ENCODE data around the gene RNF121. TPM values are rescaled to one million over a fixed set of nuclear protein-coding genes. Genes with fewer than 3 reads are reported as not detected.

The RNF121 gene
- total RNA-seq, 2 experiments from 2014 or later = 24.6 to 28.1 TPM

GRCh38 chr11:71917646-71918140, 11.2 kb upstream of the RNF121 start:
- Histone ChIP-seq H3K4me2 (ENCODE audit: low read length) (no peak overlapping the region), H3K4me3 (ENCODE audit: low read depth, low read length, poor library complexity, severe bottlenecking) (no peak overlapping the region), H2AFZ (ENCODE audit: low read length) (no peak overlapping the region), H3K79me2 (ENCODE audit: insufficient read depth, low read depth, low read length) (no peaks in the 10 kb centered on the region), H3K27ac (ENCODE audit: low read depth, low read length, poor library complexity, severe bottlenecking) (no peak overlapping the region), H3K4me1 (ENCODE audit: insufficient read depth, low read length, poor library complexity, severe bottlenecking) (no peaks in the 10 kb centered on the region), H3K9me3 (ENCODE audit: low read length) (no peaks in the 10 kb centered on the region), H4K20me1 (ENCODE audit: insufficient read depth, low read length) (no peaks in the 10 kb centered on the region), H3K9me2 (ENCODE audit: insufficient read depth, low read length) (no peaks in the 10 kb centered on the region), H3K36me3 (ENCODE audit: insufficient read depth, low read length) (peaks cover 51% of the 10 kb centered on the region)
- no peak for DNase-seq (ENCODE audit: low spot score)
- no peak for TF ChIP-seq CTCF (conservative IDR thresholded peaks at IDR 0.05; ENCODE audit: low read length)
- TF ChIP-seq EZH2phosphoT487 (IDR thresholded peaks at IDR 0.05; ENCODE audit: borderline replicate concordance, low read depth, low read length) = no peak
- ChIA-PET POLR2A (no interaction called here), CTCF (ENCODE audit: unreplicated experiment) (no interaction called here)
- intact Hi-C loops (cut with micrococcal nuclease; ENCODE audit: unreplicated experiment) = no loop called here
- BruUV-seq (replicated peaks) = no TSS peak

DNA sequence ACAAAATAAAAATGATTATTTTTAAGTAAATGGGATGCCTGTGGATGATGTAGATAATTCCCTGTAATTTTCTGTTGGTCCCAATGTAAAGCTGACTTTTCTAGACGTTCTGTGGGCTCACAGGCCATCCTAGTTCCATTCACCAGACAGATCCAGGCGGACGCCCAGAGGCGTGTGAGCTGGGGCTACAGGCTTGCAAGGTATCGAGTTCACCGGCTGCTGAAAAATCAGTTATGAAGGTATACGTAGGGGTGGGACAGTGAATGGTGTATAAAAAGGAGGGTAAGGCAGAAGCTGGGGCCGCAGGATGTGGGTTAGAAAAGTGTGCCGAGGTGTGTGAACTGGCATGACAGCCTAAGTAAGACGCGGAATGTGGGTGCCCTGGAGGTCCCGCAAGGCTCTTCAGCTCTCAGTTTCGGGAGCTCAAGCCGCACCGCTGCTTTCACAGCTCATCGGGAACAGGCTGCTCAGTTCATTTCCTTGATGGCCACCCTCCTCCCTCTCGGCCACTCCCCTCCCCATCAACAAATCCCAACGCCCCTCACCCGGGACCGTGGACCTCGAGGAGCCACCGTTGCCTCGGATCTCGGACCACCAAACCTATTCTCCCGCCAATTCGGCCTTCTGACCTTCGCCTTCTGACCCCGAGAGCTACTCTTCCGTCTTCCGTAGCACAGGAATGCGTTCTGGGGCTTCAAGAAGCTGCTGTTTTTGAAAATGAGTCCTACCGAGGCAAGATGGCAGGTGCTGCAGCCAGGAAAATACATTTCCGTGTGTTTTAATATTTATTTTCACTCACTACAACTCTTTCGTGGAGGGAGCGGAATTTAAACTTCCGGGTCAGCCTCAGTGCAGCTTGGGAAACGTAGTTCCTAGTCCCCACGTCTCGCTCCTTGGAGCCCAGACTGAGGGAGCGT, 768 bp upstream of the RNF121 start, which contains the start of gene XNDC1N:
Gene XNDC1N (minus strand): TSS at position 775 of the 917 bp plus-strand sequence. CDS start 5,241 bp downstream, outside the sequence.
- Histone ChIP-seq H3K36me3 (ENCODE audit: insufficient read depth, low read length) (peaks cover 30% of the 10 kb centered on the region), H3K9me3 (ENCODE audit: low read length) (no peaks in the 10 kb centered on the region), H2AFZ (ENCODE audit: low read length) (peak within 1 kb of the TSS; percentile 79; the same call in 1 of the 2 replicates), H4K20me1 (ENCODE audit: insufficient read depth, low read length) (0 out of 2 replicates have a peak, but pooled peaks cover 3% of the 10 kb centered on the region), H3K27ac (ENCODE audit: low read depth, low read length, poor library complexity, severe bottlenecking) (peak within 1 kb of the TSS; percentile 76), H3K4me2 (ENCODE audit: low read length) (peak within 1 kb of the TSS; percentile 86), H3K9me2 (ENCODE audit: insufficient read depth, low read length) (no peaks in the 10 kb centered on the region), H3K4me3 (ENCODE audit: low read depth, low read length, poor library complexity, severe bottlenecking) (peak within 1 kb of the TSS; percentile 88), H3K4me1 (ENCODE audit: insufficient read depth, low read length, poor library complexity, severe bottlenecking) (peaks cover 31% of the 10 kb centered on the region), H3K79me2 (ENCODE audit: insufficient read depth, low read depth, low read length) (peaks cover 57% of the 10 kb centered on the region)
- TF ChIP-seq EZH2phosphoT487 (IDR thresholded peaks at IDR 0.05; ENCODE audit: borderline replicate concordance, low read depth, low read length) (no peak), CTCF (conservative IDR thresholded peaks at IDR 0.05; ENCODE audit: low read length) (no peak)
- POLR2A ChIA-PET = interaction anchor here (0.6 to 1.9 kb wide), 11 partner anchors 10 to 960 kb away, joined by 3 to 6 read pairs (median 3); no protein-coding TSS in a partner anchor
- DNase-seq (ENCODE audit: low spot score) = peak; percentile 92
- intact Hi-C loops (cut with micrococcal nuclease; ENCODE audit: unreplicated experiment) = loop anchor here (1.0 kb wide), 1 partner anchor 141 kb away; no protein-coding TSS in a partner anchor
- CTCF ChIA-PET (ENCODE audit: unreplicated experiment) = interaction anchor here (1.3 kb wide), 1 partner anchor 49 kb away, joined by 4 read pairs; no protein-coding TSS in a partner anchor
- BruUV-seq (replicated peaks) = TSS peak; percentile 89
